NCI-H1092 (cell line): ENCODE measurements around the gene RAPGEF1.

Source experiments
- DNase-seq: peaks from one replicate; lab custom pipeline; 2025; lab: John Stamatoyannopoulos, UW

RAPGEF1 gene

GRCh38 chr9:131707733-131708157 is 32.1 kb downstream of the RAPGEF1 start:
- no peak for DNase-seq

GRCh38 chr9:131707050-131707449 is 32.8 kb downstream of the RAPGEF1 start:
- no peak for DNase-seq

- DNase-seq: no peak
Observed at GRCh38 chr9:131706608-131706970, 33.3 kb downstream of the RAPGEF1 start.

GRCh38 chr9:131704988-131705387 is 34.9 kb downstream of the RAPGEF1 start:
- no peak for DNase-seq

- DNase-seq: no peak
Observed at GRCh38 chr9:131704141-131704983, 35.5 kb downstream of the RAPGEF1 start.

GRCh38 chr9:131703697-131704096 is 36.2 kb downstream of the RAPGEF1 start:
- DNase-seq: no peak

- no peak for DNase-seq
Observed at GRCh38 chr9:131702911-131703310, 37.0 kb downstream of the RAPGEF1 start.

GRCh38 chr9:131701789-131702337 is 38.0 kb downstream of the RAPGEF1 start:
- DNase-seq: no peak

- DNase-seq: no peak
Observed at GRCh38 chr9:131701436-131701781, 38.5 kb downstream of the RAPGEF1 start.

- DNase-seq: no peak
Observed at GRCh38 chr9:131700765-131701435, 39.0 kb downstream of the RAPGEF1 start.

- no peak for DNase-seq
Observed at GRCh38 chr9:131700076-131700475, 39.8 kb downstream of the RAPGEF1 start.

- DNase-seq: no peak
Observed at GRCh38 chr9:131698618-131698985, 41.3 kb downstream of the RAPGEF1 start.

- no peak for DNase-seq
Observed at GRCh38 chr9:131697908-131698617, 41.8 kb downstream of the RAPGEF1 start.

GRCh38 chr9:131697097-131697496 is 42.8 kb downstream of the RAPGEF1 start:
- no peak for DNase-seq

GRCh38 chr9:131695836-131696460 is 43.9 kb downstream of the RAPGEF1 start:
- DNase-seq: no peak

- no peak for DNase-seq
Observed at GRCh38 chr9:131695366-131695765, 44.5 kb downstream of the RAPGEF1 start.

GRCh38 chr9:131693651-131694597 is 46.0 kb downstream of the RAPGEF1 start:
- no peak for DNase-seq

- DNase-seq: no peak
Observed at GRCh38 chr9:131692612-131693562, 47.0 kb downstream of the RAPGEF1 start.

GRCh38 chr9:131691969-131692611 is 47.8 kb downstream of the RAPGEF1 start:
- no peak for DNase-seq
